ENCODE results near the gene KCNH1. TPM values are rescaled to one million over a fixed set of nuclear protein-coding genes. Genes with fewer than 3 reads are reported as not detected.

KCNH1 gene
- total and polyA plus RNA-seq, 10 of the 15 experiments (the other 5 are each of a cell fraction or from before 2014, with no cell fraction given) = 0.02 to 0.04 (median 0.04) TPM; not detected in 7

- TF ChIP-seq STAT3 (IDR thresholded peaks at IDR 0.05; ENCODE audit: low read depth, low read length) (no peak), ZBTB11 (CRISPR knock-in tag; IDR thresholded peaks at IDR 0.05) (no peak), TARDBP (IDR thresholded peaks at IDR 0.05; ENCODE audit: borderline replicate concordance) (no peak), JUND (IDR thresholded peaks at IDR 0.05; ENCODE audit: low read depth, low read length) (no peak), ESRRA (IDR thresholded peaks at IDR 0.05; ENCODE audit: low read length) (no peak)
Measured at GRCh38 chr1:210648588-210649269, 485.2 kb downstream of the KCNH1 start (continued).

GRCh38 chr1:210647406-210648333, 486.3 kb downstream of the KCNH1 start:
- Histone ChIP-seq H3K9me3 (replicated peaks; ENCODE audit: control insufficient read depth, insufficient read depth, low read length) (no peaks in the 10 kb centered on the region), H3K9ac (ENCODE audit: control insufficient read depth, insufficient read depth, low read length) (no peak overlapping the region), H3K4me2 (ENCODE audit: control insufficient read depth, insufficient read depth) (no peak overlapping the region), H3K27me3 (replicated peaks in 1 of 2; ENCODE audit: control insufficient read depth in 2 of 2, insufficient read depth in 2 of 2, low read length in 1 of 2) (no peaks in the 10 kb centered on the region), H2AFZ (ENCODE audit: control insufficient read depth, low read depth, low read length) (no peak overlapping the region), H3K4me1 (ENCODE audit: control insufficient read depth, insufficient read depth, low read length) (no peaks in the 10 kb centered on the region), H3K36me3 (ENCODE audit: control insufficient read depth in 2 of 2, insufficient read depth in 2 of 2, low read length in 1 of 2) (no peaks in the 10 kb centered on the region; a peak in 1 of 4 replicates), H3K27ac (ENCODE audit: control insufficient read depth, insufficient read depth) (no peak overlapping the region), H3K79me2 (ENCODE audit: control insufficient read depth, insufficient read depth, low read length) (no peaks in the 10 kb centered on the region), H4K20me1 (ENCODE audit: control insufficient read depth, insufficient read depth) (no peaks in the 10 kb centered on the region), H3K4me3 (no peak overlapping the region)
- in situ Hi-C loops (cut with MboI) = no loop called here
- no peak for DNase-seq (ENCODE audit: low read depth, low spot score)
- 26% methylated on average over 6 of the region's 6 CpGs for WGBS (ENCODE audit: insufficient coverage, insufficient replicate concordance, low lambda C conversion rate, missing lambda C conversion rate)
- intact Hi-C loops (cut with micrococcal nuclease; ENCODE audit: unreplicated experiment) = no loop called here
- POLR2A ChIA-PET = no interaction called here
- no TSS peak for BruUV-seq (replicated peaks)
- CTCF ChIA-PET = no interaction called here
- SMC1A ChIA-PET (ENCODE audit: uncharacterized antibody, unreplicated experiment) = interaction anchor here (1.2 kb wide), 1 partner anchor 23 kb away, joined by 4 read pairs; no protein-coding TSS in a partner anchor
- ATAC-seq = no peak
- FAIRE-seq = no peak
- RAD21 ChIA-PET (ENCODE audit: unreplicated experiment) = no interaction called here
- TF ChIP-seq WRNIP1 (IDR thresholded peaks at IDR 0.05; ENCODE audit: borderline replicate concordance, low read depth, low read length) = no peak
- no peak for TF ChIP-seq BCL3 (IDR thresholded peaks at IDR 0.05; ENCODE audit: borderline replicate concordance, insufficient read depth, low read depth, low read length, poor library complexity, severe bottlenecking)
- no peak for TF ChIP-seq ZNF384 (IDR thresholded peaks at IDR 0.05; ENCODE audit: borderline replicate concordance, low read depth, low read length)
- no peak for TF ChIP-seq GABPA (IDR thresholded peaks at IDR 0.05; ENCODE audit: low read depth)
- no peak for TF ChIP-seq PKNOX1 (IDR thresholded peaks at IDR 0.05)
- TF ChIP-seq LARP7 (IDR thresholded peaks at IDR 0.05) = no peak
- no peak for TF ChIP-seq FOXK2 (IDR thresholded peaks at IDR 0.05)
- TF ChIP-seq ZNF217 (IDR thresholded peaks at IDR 0.05) = no peak
- no peak for TF ChIP-seq HDAC6 (IDR thresholded peaks at IDR 0.05; ENCODE audit: unreplicated experiment)
- no peak for TF ChIP-seq ASH2L (IDR thresholded peaks at IDR 0.05; ENCODE audit: borderline replicate concordance, low read depth)
- TF ChIP-seq MEF2A (IDR thresholded peaks at IDR 0.05; ENCODE audit: insufficient read depth, low read depth, low read length) = no peak

Measured in GM12878 (cell line).